Vagina (tissue), 2 donors: ENCODE data around the gene DLG5.

Experiments used
- CTCF ChIP-seq, 3 experiments: fragments of 450-650 bp in 2 of 3; fragments of 200-600 bp in 1 of 3; sonication (generic) in 1 of 3; IDR thresholded peaks; one replicate each; pipeline ENCODE4 v1.5.1; 2017 to 2019; ENCODE audit warnings: antibody characterized with exemption in 3 of 3, mild to moderate bottlenecking in 2 of 3, moderate library complexity in 2 of 3
- POLR2A ChIP-seq, 2 donors: fragments of 450-650 bp; IDR thresholded peaks; one replicate each; pipeline ENCODE4 v1.6.1; 2017; ENCODE audit warnings: antibody characterized with exemption in 2 of 2, mild to moderate bottlenecking in 2 of 2, moderate library complexity in 2 of 2
- POLR2AphosphoS5 ChIP-seq, 2 donors: sonication (generic); formaldehyde crosslinking; IDR thresholded peaks; one replicate each; pipeline ENCODE4 v1.9.0; 2017; ENCODE audit warnings: antibody characterized with exemption in 2 of 2, mild to moderate bottlenecking in 2 of 2, low read depth in 1 of 2; ENCODE audit not compliant: insufficient read depth in 1 of 2

- TF ChIP-seq CTCF (IDR thresholded peaks at IDR 0.05) (no peak), POLR2A (IDR thresholded peaks at IDR 0.05) (no peak), POLR2AphosphoS5 (IDR thresholded peaks at IDR 0.05; ENCODE audit: insufficient read depth in 1 of 2, low read depth in 1 of 2) (no peak)
Measured at GRCh38 chr10:77834540-77834939, 92.0 kb downstream of the DLG5 start.
